C4-2B (cell line): ENCODE data around the gene ARCN1.

Source experiments
- H3K27ac ChIP-seq: fragments of 450-650 bp; 2 replicates; pipeline ENCODE4 v1.5.1; 2017
- ZFX ChIP-seq: fragments of 450-650 bp; IDR thresholded peaks from 2 replicates; pipeline ENCODE4 v1.6.1; 2017
- TF ChIP-seq, protein P1 (sequence below): fragments of 450-650 bp; conservative IDR thresholded peaks from 2 replicates; pipeline ENCODE4 v1.5.1; 2017; ENCODE audit warnings: mild to moderate bottlenecking

ARCN1 gene

DNA sequence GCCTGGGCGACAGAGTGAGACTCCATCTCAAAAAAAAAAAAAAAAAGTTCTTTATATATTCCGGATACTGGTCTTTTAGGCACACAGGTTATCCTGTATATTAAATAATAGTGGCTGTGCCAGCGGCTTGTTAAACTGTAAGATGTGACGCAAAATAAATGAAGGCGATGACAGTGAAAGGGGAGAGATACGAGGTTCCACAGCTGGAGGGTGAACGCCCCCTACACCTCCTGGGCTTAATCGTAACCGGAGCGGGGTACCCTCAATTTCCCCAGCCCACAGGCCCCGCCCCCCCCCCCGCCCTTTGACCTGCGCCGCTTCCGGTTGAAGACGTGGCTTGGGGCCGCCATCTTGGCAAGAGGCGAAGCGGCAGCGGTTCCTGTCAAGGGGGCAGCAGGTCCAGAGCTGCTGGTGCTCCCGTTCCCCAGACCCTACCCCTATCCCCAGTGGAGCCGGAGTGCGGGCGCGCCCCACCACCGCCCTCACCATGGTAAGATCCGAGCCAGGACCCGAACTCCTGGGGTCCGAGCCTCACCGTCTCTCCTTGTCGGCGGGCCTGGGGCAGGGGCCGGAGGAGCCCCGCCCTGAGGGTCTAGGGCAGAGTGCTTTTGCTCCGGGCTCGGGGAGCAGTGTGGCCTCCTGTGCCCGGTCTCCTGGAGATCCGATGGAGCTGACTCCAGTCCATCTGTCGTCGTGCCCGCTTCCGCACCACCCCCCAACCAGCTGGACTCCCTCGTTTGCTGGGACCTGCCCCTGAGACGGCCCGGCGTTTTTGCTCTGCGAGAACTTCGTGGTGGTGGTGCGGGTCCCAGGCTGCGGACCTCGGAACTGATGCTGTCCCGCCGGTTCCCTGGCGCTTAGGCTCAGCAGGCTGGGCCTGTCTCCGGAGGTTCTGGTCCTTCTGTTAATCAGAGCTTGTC lies at the start of gene ARCN1:
TSS of gene ARCN1 (plus strand) at position 349 of the 920 bp plus-strand sequence. CDS start at position 488, 139 bp downstream.
- TF ChIP-seq, protein P1, sequence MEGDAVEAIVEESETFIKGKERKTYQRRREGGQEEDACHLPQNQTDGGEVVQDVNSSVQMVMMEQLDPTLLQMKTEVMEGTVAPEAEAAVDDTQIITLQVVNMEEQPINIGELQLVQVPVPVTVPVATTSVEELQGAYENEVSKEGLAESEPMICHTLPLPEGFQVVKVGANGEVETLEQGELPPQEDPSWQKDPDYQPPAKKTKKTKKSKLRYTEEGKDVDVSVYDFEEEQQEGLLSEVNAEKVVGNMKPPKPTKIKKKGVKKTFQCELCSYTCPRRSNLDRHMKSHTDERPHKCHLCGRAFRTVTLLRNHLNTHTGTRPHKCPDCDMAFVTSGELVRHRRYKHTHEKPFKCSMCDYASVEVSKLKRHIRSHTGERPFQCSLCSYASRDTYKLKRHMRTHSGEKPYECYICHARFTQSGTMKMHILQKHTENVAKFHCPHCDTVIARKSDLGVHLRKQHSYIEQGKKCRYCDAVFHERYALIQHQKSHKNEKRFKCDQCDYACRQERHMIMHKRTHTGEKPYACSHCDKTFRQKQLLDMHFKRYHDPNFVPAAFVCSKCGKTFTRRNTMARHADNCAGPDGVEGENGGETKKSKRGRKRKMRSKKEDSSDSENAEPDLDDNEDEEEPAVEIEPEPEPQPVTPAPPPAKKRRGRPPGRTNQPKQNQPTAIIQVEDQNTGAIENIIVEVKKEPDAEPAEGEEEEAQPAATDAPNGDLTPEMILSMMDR = no peak
- TF ChIP-seq ZFX = peak; percentile 54
- peak within 1 kb of the TSS; percentile 96 for H3K27ac ChIP-seq

DNA sequence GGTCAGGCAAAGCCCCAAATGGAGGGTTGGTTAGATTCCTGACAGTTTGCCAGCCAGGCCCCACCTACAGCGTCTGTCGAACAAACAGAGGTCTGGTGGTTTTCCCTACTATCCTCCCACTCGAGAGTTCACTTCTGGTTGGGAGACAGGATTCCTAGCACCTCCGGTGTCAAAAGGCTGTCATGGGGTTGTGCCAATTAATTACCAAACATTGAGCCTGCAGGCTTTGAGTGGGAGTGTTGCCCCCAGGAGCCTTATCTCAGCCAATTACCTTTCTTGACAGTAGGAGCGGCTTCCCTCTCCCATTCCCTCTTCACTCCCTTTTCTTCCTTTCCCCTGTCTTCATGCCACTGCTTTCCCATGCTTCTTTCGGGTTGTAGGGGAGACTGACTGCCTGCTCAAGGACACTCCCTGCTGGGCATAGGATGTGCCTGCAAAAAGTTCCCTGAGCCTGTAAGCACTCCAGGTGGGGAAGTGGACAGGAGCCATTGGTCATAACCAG lies 49.6 kb upstream of the ARCN1 start:
- TF ChIP-seq, protein P1 = peak; percentile 54
- no peak for TF ChIP-seq ZFX
- no peak overlapping the region for H3K27ac ChIP-seq

DNA sequence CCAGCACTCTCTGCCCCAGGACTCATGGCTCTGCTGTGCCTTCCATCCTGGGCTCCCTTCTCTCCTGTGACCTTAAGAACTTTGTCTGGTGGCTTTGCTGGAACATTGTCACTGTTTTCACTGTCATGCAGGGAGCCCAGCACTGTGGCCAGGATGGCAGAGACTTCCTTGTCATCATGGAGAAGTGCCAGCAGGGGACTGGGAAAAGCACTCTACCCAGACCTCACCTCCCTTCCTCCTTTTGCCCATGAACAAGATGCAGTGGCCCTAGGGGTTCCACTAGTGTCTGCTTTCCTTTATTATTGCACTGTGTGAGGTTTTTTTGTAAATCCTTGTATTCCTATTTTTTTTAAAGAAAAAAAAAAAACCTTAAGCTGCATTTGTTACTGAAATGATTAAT lies 47.9 kb upstream of the ARCN1 start:
- no peak for TF ChIP-seq ZFX
- TF ChIP-seq, protein P1 = no peak
- H3K27ac ChIP-seq = no peak overlapping the region; the same call in 1 of the 2 replicates

DNA sequence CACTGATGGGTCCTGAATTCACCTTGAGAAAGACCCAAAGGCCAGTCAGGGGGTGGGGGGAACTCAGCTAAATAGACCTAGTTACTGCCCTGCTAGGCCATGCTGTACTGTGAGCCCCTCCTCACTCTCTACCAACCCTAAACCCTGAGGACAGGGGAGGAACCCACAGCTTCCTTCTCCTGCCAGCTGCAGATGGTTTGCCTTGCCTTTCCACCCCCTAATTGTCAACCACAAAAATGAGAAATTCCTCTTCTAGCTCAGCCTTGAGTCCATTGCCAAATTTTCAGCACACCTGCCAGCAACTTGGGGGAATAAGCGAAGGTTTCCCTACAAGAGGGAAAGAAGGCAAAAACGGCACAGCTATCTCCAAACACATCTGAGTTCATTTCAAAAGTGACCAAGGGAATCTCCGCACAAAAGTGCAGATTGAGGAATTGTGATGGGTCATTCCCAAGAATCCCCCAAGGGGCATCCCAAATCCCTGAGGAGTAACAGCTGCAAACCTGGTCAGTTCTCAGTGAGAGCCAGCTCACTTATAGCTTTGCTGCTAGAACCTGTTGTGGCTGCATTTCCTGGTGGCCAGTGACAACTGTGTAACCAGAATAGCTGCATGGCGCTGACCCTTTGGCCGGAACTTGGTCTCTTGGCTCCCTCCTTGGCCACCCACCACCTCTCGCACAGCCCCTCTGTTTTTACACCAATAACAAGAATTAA lies 47.3 kb upstream of the ARCN1 start:
- no peak overlapping the region for H3K27ac ChIP-seq
- TF ChIP-seq ZFX = no peak
- TF ChIP-seq, protein P1 = no peak

DNA sequence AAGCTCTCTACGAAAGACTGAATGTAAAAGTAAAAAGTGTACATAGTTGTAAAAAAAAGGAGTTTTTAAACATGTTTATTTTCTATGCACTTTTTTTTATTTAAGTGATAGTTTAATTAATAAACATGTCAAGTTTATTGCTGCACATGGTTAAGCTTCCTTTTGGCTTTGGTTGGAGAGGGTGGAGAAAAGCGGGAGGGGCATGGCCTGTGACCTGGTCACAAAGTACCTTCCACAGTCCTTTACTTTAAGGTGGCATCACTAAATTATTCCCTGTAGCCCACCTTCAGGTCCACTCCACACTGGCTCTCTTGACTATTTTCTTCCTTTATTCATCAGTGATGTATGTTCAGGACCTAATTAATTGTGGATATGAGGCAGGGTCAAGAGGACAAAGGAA lies 45.5 kb upstream of the ARCN1 start:
- H3K27ac ChIP-seq = no peak overlapping the region
- TF ChIP-seq, protein P1 = no peak
- TF ChIP-seq ZFX = no peak

DNA sequence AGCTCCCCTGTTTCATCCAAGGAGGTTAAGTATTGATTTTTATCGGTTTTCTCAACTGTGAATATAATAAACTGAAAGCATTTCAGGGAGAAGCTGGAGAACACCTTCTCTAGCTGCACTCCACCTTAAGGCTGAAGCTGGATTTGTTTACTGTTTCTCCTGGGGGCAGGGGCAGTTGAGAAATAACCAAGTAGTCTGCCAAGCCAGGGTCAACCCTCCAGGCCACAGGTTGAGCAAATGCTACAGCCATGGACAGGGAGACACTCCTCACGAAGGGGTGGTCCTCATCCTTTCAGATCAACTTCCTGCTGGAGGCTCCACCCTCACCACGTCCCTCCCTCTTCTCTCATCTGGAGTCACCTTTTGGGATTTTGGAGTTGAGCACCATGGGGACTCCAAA lies 45.1 kb upstream of the ARCN1 start, which contains the start of gene TTC36:
TSS of gene TTC36 (plus strand) at position 366 of the 400 bp plus-strand sequence. CDS start at position 387, 21 bp downstream.
- TF ChIP-seq, protein P1 = no peak
- no peak for TF ChIP-seq ZFX
- no peak within 1 kb of the TSS for H3K27ac ChIP-seq

DNA sequence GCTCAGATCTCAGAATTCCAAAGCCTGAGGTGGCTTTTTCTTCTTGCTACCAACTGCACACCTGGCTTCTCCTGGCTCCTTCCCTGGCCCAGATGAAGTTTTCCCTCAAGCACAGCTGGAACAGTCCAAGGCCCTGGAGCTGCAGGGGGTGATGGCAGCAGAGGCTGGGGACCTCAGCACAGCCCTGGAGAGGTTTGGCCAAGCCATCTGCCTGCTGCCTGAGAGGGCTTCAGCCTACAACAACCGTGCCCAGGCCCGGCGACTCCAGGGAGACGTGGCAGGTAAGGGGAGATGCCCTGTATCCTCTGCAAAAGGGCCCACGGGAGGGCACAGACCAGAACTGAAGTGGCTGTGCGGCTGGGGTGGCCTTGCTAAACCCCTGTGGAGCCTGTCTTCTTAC lies 43.7 kb upstream of the ARCN1 start:
- no peak overlapping the region for H3K27ac ChIP-seq
- no peak for TF ChIP-seq ZFX
- TF ChIP-seq, protein P1 = no peak
